ENCODE measurements around the gene ACR.

- TF ChIP-seq CTCF (IDR thresholded peaks at IDR 0.05) (no peak), POLR2A (IDR thresholded peaks at IDR 0.05) (no peak)
Measured at GRCh38 chr22:50705219-50705691, 32.7 kb upstream of the ACR start.

Data from right lobe of liver (tissue), 4 donors.